Bronchial epithelial cell (primary cell): ENCODE data around the gene SYNE4. TPM values are rescaled to one million over a fixed set of nuclear protein-coding genes. Genes with fewer than 3 reads are reported as not detected.

Experiments
- DNase-seq: peaks from one replicate; pipeline ENCODE4 v3.0.0-alpha.2; 2010; ENCODE audit warnings: low read depth
- FAIRE-seq: peaks from 2 replicates; lab custom pipeline; 2011; peaks lifted over from hg19 to GRCh38; lab: Jason Lieb, UNC
- H3K27me3 ChIP-seq: 2 replicates; pipeline ENCODE4 v1.5.1; 2011; ENCODE audit warnings: low read length; ENCODE audit not compliant: control insufficient read depth, insufficient read depth
- H3K36me3 ChIP-seq: 2 replicates; pipeline ENCODE4 v1.5.1; 2011; ENCODE audit warnings: low read length; ENCODE audit not compliant: control insufficient read depth, insufficient read depth
- H3K4me3 ChIP-seq: 2 replicates; pipeline ENCODE4 v1.5.1; 2011; ENCODE audit warnings: mild to moderate bottlenecking, low read depth, low read length, control low read depth
- CTCF ChIP-seq: IDR thresholded peaks from 2 replicates; pipeline ENCODE4 v1.5.1; 2011; ENCODE audit warnings: mild to moderate bottlenecking, moderate library complexity, low read length, control low read depth, inconsistent platforms; ENCODE audit not compliant: insufficient read depth, severe bottlenecking
- total RNA-seq: library from RNA; depleted of rRNA; stranded (reverse); fragments of >200 nt; gene quantifications from 2 replicates; pipeline ENCODE4 v1.2.1, GENCODE V29; 2014

Gene SYNE4
- total RNA-seq, 1 donor from 2014 or later = 3.4 TPM

GRCh38 chr19:36006955-36007354 lies 1.7 kb downstream of the SYNE4 start:
- Histone ChIP-seq H3K36me3 (peaks cover 2% of the 10 kb centered on the region), H3K4me3 (no peak overlapping the region), H3K27me3 (no peaks in the 10 kb centered on the region)
- no peak for FAIRE-seq
- DNase-seq = no peak
- TF ChIP-seq CTCF = no peak

GRCh38 chr19:36003284-36003683 lies 5.3 kb downstream of the SYNE4 start:
- no peak for DNase-seq
- no peak for FAIRE-seq

GRCh38 chr19:36001605-36002004 lies 7.0 kb downstream of the SYNE4 start:
- FAIRE-seq = no peak
- TF ChIP-seq CTCF = no peak
- peaks cover 1% of the 10 kb centered on the region for H3K36me3 ChIP-seq
- DNase-seq = no peak
- no peak overlapping the region for H3K4me3 ChIP-seq
- no peaks in the 10 kb centered on the region for H3K27me3 ChIP-seq

More at GRCh38 chr19:36003284-36003683, 5.3 kb downstream of the SYNE4 start:
- no peak overlapping the region for H3K4me3 ChIP-seq
- no peak for TF ChIP-seq CTCF
- H3K36me3 ChIP-seq = no peaks in the 10 kb centered on the region
- no peaks in the 10 kb centered on the region for H3K27me3 ChIP-seq

- no peak for FAIRE-seq
- no peaks in the 10 kb centered on the region for H3K27me3 ChIP-seq
- peaks cover 1% of the 10 kb centered on the region for H3K36me3 ChIP-seq
- DNase-seq = no peak
- no peak for TF ChIP-seq CTCF
- H3K4me3 ChIP-seq = no peak overlapping the region
Observed at GRCh38 chr19:35996777-35997176, 11.8 kb downstream of the SYNE4 start.

GRCh38 chr19:35995048-35995993 lies 13.3 kb downstream of the SYNE4 start, which contains the start of gene SDHAF1:
SDHAF1 (plus strand) TSS chr19:35995188; CDS start chr19:35995275, 87 bp downstream.
- Histone ChIP-seq H3K27me3 (no peaks in the 10 kb centered on the region), H3K4me3 (peak within 1 kb of the TSS; percentile 84), H3K36me3 (peaks cover 1% of the 10 kb centered on the region)
- peak; percentile 80 for DNase-seq
- no peak for FAIRE-seq
- peak; percentile 3 for TF ChIP-seq CTCF
